Measurements from ENCODE around the gene IL19. TPM values are rescaled to one million over a fixed set of nuclear protein-coding genes. Genes with fewer than 3 reads are reported as not detected.

The IL19 gene
- total RNA-seq, 1 experiment from 2014 or later: not detected

- Mint-ChIP-seq H3K4me1 (peaks cover 16% of the 10 kb centered on the region), H3K4me3 (no peak overlapping the region), H3K9me3 (no peaks in the 10 kb centered on the region), H3K27ac (no peak overlapping the region), H3K27me3 (ENCODE audit: low read depth) (no peaks in the 10 kb centered on the region; the same call in none of the 2 replicates), H3K36me3 (no peaks in the 10 kb centered on the region)
- DNase-seq (ENCODE audit: low spot score) (no peak), ATAC-seq (no peak)
- POLR2A ChIA-PET: interaction anchor here (0.8 kb wide), 1 partner anchor 91 kb away, joined by 3 read pairs; no protein-coding TSS in a partner anchor
- CTCF ChIA-PET: interaction anchor here (0.8 to 1.9 kb wide), 5 partner anchors 9 to 164 kb away, joined by 3 to 6 read pairs (median 4); no protein-coding TSS in a partner anchor
- TF ChIP-seq ZNF263 (CRISPR knock-in tag; IDR thresholded peaks at IDR 0.05; ENCODE audit: low read depth) (no peak), SMAD3 (CRISPR knock-in tag; IDR thresholded peaks at IDR 0.05; ENCODE audit: borderline replicate concordance) (no peak), NFATC4 (CRISPR knock-in tag; IDR thresholded peaks at IDR 0.05) (no peak), MYBL2 (CRISPR knock-in tag; IDR thresholded peaks at IDR 0.05) (no peak), EMX1 (CRISPR knock-in tag; IDR thresholded peaks at IDR 0.05) (no peak), GABPB1 (CRISPR knock-in tag; IDR thresholded peaks at IDR 0.05) (no peak)
- TF ChIP-seq, protein P1, sequence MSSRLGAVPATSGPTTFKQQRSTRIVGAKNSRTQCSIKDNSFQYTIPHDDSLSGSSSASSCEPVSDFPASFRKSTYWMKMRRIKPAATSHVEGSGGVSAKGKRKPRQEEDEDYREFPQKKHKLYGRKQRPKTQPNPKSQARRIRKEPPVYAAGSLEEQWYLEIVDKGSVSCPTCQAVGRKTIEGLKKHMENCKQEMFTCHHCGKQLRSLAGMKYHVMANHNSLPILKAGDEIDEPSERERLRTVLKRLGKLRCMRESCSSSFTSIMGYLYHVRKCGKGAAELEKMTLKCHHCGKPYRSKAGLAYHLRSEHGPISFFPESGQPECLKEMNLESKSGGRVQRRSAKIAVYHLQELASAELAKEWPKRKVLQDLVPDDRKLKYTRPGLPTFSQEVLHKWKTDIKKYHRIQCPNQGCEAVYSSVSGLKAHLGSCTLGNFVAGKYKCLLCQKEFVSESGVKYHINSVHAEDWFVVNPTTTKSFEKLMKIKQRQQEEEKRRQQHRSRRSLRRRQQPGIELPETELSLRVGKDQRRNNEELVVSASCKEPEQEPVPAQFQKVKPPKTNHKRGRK (CRISPR knock-in tag; IDR thresholded peaks at IDR 0.05; ENCODE audit: borderline replicate concordance): no peak
Measured at GRCh38 chr1:206748348-206749030, 22.1 kb upstream of the IL19 start.

DNA sequence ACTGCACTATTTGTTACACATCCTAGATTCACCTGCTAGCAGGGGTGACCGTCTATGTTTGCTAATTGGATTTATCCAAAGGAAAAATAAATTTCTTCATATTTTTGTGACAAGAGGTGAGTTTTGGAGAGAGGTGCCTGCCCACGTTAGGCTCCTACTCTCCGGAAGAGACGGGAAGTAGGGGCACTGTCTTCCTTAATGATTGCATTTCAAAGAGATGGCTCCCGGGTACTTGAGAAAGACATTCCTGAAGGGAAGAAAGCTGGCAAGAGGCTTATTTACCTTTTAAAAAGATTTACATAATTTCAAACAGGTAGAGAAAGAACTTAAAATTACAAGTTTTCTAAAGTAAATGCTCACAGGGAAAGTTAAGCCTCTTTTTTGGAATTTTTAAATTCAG is 18.7 kb upstream of the IL19 start:
- POLR2A ChIA-PET: no interaction called here
- no peak; the same call in 1 of the 2 replicates for ATAC-seq

DNA sequence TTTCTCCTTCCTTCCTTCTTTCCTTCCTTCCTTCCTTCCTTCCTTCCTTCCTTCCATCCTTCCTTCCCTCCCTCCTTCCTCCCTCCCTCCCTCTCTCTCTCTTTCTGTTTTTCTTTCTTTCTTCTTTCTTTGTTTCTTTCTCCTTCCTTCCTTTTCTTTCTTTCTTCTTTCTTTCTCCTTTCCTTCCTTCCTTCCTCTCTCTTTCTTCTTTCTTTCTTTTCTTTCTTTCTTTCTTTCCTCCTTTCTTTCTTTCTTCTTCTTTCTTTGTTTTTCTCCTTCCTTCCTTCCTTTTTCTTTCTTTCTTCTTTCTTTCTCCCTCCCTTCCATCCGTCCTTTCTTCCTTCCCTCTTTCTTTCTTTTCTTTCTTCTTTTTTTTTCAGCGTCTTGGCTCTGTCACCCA is 18.1 kb upstream of the IL19 start:
- H3K27ac Mint-ChIP-seq: no peak overlapping the region
- H3K27me3 Mint-ChIP-seq (ENCODE audit: low read depth): peaks cover 5% of the 10 kb centered on the region
- CTCF ChIA-PET: no interaction called here
- peaks cover 7% of the 10 kb centered on the region for H3K9me3 Mint-ChIP-seq
- POLR2A ChIA-PET: no interaction called here
- H3K4me1 Mint-ChIP-seq: peaks cover 16% of the 10 kb centered on the region
- no peak overlapping the region for H3K4me3 Mint-ChIP-seq
- ATAC-seq (no peak), DNase-seq (ENCODE audit: low spot score) (no peak)
- TF ChIP-seq, protein P1 (CRISPR knock-in tag; IDR thresholded peaks at IDR 0.05; ENCODE audit: borderline replicate concordance): peak; percentile 85
- no peak for TF ChIP-seq RORB (CRISPR knock-in tag; IDR thresholded peaks at IDR 0.05)
- no peaks in the 10 kb centered on the region for H3K36me3 Mint-ChIP-seq

More for the DNA sequence above, 18.7 kb upstream of the IL19 start:
- peaks cover 5% of the 10 kb centered on the region for H3K27me3 Mint-ChIP-seq (ENCODE audit: low read depth)
- H3K36me3 Mint-ChIP-seq: no peaks in the 10 kb centered on the region
- peaks cover 7% of the 10 kb centered on the region for H3K9me3 Mint-ChIP-seq
- CTCF ChIA-PET: no interaction called here
- DNase-seq (ENCODE audit: low spot score): no peak
- H3K27ac Mint-ChIP-seq: no peak overlapping the region
- peaks cover 16% of the 10 kb centered on the region for H3K4me1 Mint-ChIP-seq
- no peak overlapping the region for H3K4me3 Mint-ChIP-seq
- no peak for TF ChIP-seq HMGA2 (CRISPR knock-in tag; IDR thresholded peaks at IDR 0.05)
- TF ChIP-seq, protein P2, sequence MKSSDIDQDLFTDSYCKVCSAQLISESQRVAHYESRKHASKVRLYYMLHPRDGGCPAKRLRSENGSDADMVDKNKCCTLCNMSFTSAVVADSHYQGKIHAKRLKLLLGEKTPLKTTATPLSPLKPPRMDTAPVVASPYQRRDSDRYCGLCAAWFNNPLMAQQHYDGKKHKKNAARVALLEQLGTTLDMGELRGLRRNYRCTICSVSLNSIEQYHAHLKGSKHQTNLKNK (CRISPR knock-in tag; IDR thresholded peaks at IDR 0.05): no peak
- TF ChIP-seq JUN (CRISPR knock-in tag; IDR thresholded peaks at IDR 0.05): no peak
- TF ChIP-seq RORB (CRISPR knock-in tag; IDR thresholded peaks at IDR 0.05): no peak
- TF ChIP-seq TEAD1 (CRISPR knock-in tag; IDR thresholded peaks at IDR 0.05): no peak
- no peak for TF ChIP-seq PRRX2 (CRISPR knock-in tag; IDR thresholded peaks at IDR 0.05)
- TF ChIP-seq NR3C1 (CRISPR knock-in tag; conservative IDR thresholded peaks at IDR 0.05; ENCODE audit: low read depth): no peak

- CTCF ChIA-PET: no interaction called here
- peaks cover 15% of the 10 kb centered on the region for H3K4me1 Mint-ChIP-seq
- TF ChIP-seq ELF4 (CRISPR knock-in tag; IDR thresholded peaks at IDR 0.05; ENCODE audit: low read depth) (no peak), ZNF219 (CRISPR knock-in tag; IDR thresholded peaks at IDR 0.05; ENCODE audit: borderline replicate concordance) (no peak), TEAD4 (CRISPR knock-in tag; IDR thresholded peaks at IDR 0.05) (no peak), ZNF138 (CRISPR knock-in tag; conservative IDR thresholded peaks at IDR 0.05) (no peak), E2F1 (CRISPR knock-in tag; IDR thresholded peaks at IDR 0.05) (no peak), SMAD3 (CRISPR knock-in tag; IDR thresholded peaks at IDR 0.05; ENCODE audit: borderline replicate concordance) (no peak), FOXJ3 (CRISPR knock-in tag; IDR thresholded peaks at IDR 0.05; ENCODE audit: borderline replicate concordance) (no peak)
- TF ChIP-seq, protein P3, sequence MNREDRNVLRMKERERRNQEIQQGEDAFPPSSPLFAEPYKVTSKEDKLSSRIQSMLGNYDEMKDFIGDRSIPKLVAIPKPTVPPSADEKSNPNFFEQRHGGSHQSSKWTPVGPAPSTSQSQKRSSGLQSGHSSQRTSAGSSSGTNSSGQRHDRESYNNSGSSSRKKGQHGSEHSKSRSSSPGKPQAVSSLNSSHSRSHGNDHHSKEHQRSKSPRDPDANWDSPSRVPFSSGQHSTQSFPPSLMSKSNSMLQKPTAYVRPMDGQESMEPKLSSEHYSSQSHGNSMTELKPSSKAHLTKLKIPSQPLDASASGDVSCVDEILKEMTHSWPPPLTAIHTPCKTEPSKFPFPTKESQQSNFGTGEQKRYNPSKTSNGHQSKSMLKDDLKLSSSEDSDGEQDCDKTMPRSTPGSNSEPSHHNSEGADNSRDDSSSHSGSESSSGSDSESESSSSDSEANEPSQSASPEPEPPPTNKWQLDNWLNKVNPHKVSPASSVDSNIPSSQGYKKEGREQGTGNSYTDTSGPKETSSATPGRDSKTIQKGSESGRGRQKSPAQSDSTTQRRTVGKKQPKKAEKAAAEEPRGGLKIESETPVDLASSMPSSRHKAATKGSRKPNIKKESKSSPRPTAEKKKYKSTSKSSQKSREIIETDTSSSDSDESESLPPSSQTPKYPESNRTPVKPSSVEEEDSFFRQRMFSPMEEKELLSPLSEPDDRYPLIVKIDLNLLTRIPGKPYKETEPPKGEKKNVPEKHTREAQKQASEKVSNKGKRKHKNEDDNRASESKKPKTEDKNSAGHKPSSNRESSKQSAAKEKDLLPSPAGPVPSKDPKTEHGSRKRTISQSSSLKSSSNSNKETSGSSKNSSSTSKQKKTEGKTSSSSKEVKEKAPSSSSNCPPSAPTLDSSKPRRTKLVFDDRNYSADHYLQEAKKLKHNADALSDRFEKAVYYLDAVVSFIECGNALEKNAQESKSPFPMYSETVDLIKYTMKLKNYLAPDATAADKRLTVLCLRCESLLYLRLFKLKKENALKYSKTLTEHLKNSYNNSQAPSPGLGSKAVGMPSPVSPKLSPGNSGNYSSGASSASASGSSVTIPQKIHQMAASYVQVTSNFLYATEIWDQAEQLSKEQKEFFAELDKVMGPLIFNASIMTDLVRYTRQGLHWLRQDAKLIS (CRISPR knock-in tag; IDR thresholded peaks at IDR 0.05; ENCODE audit: borderline replicate concordance): no peak
Measured at GRCh38 chr1:206753141-206753540, 17.4 kb upstream of the IL19 start.

More at GRCh38 chr1:206753141-206753540, 17.4 kb upstream of the IL19 start:
- Mint-ChIP-seq H3K27ac (no peak overlapping the region), H3K27me3 (ENCODE audit: low read depth) (peaks cover 5% of the 10 kb centered on the region), H3K9me3 (peaks cover 7% of the 10 kb centered on the region), H3K4me3 (no peak overlapping the region), H3K36me3 (no peaks in the 10 kb centered on the region)
- POLR2A ChIA-PET: no interaction called here
- no peak for ATAC-seq
- DNase-seq (ENCODE audit: low spot score): no peak

Data from WTC11 (cell line).